Epithelial cell of esophagus (primary cell): Measurements from ENCODE around the gene FCMR.

Source experiments
- DNase-seq: peaks from one replicate; pipeline ENCODE4 v3.0.0; 2010; ENCODE audit warnings: low read depth
- H3K4me3 ChIP-seq: 2 replicates; pipeline ENCODE4 v1.5.1; 2011; ENCODE audit warnings: mild to moderate bottlenecking, low read length, control low read depth
- CTCF ChIP-seq: IDR thresholded peaks from 2 replicates; pipeline ENCODE4 v1.5.1; 2011; ENCODE audit warnings: low read depth, mild to moderate bottlenecking, low read length, control low read depth, inconsistent platforms; ENCODE audit not compliant: insufficient read depth; ENCODE audit errors: missing control alignments

FCMR gene

DNA sequence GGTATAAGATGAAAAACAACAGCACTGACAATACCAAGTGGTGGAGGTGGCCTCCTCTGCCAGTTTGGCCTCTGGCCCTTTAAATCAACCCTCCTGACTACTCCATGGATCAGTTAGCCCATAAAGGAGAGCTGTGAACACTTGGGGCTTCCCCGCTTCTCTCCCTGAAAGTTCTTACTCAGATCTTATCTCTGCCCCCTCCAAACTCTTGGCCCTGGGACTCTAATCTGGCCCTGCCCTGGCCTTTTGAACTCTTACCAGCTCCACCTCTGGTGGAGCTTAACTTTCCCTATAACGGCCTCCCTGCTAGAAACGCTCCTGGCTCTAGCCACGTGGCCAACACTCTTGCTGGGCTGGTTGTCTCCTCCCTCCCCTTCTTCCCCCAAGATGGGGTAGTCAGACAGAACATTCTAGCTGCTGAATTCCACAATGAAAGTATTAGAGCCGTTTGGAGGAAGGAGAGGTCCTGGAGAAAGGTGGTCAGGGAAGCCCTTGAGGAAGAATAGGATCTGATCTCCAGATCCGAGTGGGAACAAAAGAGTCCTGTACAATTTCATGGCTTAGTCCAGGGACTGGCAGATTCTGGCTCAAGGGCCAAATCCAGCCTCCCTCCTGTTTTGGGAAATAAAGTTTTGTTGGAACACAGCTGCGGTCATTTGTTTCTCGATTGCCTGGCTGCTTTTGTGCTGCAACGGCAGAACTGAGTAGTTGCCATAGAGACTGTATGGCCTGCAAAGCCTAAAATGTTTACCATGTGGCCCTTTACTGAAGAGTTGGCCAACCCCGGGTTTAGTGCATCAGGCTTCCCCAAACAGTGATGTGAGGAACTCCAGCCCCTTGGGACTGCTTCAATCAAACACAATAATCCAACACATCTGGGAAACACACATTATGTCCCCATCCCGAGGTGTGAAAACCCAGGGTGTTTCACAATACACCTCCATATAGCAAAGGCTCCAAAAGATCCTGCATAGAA, 34.0 kb upstream of the FCMR start:
- no peak for TF ChIP-seq CTCF
- H3K4me3 ChIP-seq = no peak overlapping the region
- DNase-seq = no peak

DNA sequence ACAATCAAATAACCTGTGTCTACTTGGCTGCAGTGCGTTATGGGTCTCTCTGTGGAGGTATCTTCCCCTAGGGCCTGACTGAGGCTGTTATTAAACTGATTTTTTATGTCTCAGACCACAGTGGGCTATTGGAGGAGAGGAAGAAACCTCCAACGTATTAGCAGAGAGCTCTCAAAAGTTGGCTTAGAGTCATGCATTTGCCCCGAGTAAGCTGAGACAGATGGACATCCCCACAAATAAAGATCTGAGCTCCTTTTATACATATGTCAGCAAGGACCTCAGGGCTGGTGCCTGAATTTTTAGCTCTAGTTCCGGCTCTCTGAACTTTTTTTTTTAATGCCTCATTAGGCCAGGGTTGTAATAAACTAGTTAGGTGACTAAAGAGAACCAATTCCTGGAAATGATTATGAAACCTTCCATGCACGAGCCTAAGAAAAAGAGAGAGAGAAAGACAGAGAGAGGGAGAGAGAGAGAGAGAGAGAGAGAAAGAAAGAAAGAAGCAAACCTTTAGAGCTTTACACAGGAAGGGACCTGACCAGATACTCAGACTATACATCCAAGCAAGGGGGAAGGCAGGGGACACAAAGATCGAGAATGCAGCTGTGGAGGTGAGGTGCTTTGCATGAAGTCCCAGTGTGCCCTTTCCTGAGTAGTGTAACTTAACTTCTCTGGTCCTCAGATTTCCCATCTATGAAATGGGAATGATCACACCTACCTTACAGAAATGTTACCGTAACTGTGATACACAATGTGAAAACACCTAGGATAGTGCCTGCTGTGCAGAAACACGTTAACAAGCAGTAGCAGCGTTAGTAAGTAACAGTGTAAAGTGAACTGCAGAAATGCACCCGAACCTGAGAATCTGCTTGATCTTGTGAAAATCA, 33.0 kb upstream of the FCMR start:
- no peak overlapping the region for H3K4me3 ChIP-seq
- TF ChIP-seq CTCF = no peak
- DNase-seq = no peak

DNA sequence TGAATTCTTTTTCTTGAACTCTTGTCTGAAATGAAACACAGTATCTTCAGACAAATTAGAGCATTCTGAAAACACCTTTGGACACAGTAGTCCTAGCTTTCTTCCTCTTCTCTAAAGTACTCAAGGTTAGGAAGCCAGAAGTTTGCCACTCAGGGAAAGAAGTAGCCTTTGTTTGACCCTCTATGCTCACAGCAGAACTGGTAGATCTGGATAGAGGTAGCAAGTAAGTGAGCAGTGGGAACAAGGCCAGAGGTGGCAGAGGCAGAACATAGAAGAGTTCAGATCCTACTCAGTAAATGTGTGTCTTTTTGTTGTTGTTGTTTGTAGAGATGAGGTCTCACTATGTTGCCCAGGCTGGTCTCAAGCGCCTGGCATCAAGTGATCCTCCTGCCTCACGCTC, 31.9 kb upstream of the FCMR start:
- no peak for DNase-seq
- no peak for TF ChIP-seq CTCF
- no peak overlapping the region for H3K4me3 ChIP-seq

GRCh38 chr1:206953126-206953525, 31.4 kb upstream of the FCMR start:
- DNase-seq = no peak
- H3K4me3 ChIP-seq = no peak overlapping the region
- no peak for TF ChIP-seq CTCF

GRCh38 chr1:206952171-206952570, 30.4 kb upstream of the FCMR start:
- peak; percentile 86 for DNase-seq
- TF ChIP-seq CTCF = no peak
- no peak overlapping the region for H3K4me3 ChIP-seq

DNA sequence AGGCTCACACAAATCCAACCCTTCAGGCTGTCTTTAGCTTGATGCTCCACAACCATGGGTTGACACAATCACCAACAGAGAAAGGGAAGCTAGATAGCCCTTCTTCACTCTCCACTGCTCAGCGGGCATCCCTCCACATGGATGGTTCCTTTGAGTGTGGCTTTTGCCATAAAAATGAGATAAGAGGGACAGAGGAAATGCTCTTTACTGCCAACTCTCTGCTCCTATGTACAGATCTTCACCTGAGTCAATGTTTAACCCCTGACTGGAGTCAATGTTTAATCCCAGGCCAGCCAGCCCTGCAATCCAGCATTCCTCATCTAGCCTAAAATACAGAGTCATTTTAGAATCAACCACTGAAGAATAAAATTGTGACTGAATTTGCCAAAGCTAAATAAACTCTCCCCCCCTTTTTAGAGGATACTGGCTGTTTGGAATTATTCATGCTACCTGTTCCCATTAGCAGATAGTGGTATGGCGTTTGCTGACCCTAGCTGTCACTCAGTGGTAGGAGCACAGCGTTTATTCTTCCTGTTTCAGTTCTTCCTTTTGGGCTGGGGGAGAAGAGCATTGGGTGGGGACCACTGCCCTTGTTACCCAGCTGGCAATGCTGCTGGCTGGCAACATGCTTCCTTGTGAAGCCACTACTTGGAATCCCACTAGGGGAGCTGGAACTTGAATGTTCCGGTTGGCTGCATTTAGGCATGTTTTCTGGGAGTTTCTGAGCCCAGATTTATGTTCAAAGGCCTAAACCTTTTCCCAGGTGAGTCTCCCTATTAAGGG, 29.8 kb upstream of the FCMR start:
- H3K4me3 ChIP-seq = no peak overlapping the region
- TF ChIP-seq CTCF = no peak
- DNase-seq = no peak
